ENCODE results near the gene CTIF.

DNA sequence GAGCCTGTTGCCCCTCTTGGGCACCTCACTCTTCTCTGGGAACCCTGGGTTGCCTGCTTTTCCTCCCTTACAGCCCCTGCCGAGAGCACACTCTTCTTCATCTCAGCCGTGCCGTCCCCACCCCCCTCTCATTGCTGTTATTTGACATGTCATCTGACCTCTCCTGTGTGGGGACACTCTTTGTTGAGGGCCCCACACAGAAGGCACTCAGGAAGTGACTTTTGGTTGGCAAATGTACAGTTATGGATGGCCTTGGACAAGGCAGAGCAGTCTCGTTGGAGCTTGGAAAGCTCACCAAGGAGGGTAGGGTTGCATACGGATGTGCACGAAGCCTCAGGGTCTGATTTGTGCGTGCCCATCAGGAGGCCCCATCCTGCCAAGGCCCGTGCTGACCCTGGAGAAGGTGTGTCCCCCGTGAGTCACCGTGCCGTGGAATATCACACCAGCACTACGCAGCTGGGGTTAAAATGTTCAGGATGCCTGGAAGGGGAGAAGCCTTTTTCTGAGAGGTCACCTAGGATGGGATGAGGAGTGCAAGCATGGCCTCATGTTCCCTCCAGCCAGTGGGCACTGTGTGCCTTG is 93.9 kb downstream of the CTIF start:
- TF ChIP-seq, protein P1, sequence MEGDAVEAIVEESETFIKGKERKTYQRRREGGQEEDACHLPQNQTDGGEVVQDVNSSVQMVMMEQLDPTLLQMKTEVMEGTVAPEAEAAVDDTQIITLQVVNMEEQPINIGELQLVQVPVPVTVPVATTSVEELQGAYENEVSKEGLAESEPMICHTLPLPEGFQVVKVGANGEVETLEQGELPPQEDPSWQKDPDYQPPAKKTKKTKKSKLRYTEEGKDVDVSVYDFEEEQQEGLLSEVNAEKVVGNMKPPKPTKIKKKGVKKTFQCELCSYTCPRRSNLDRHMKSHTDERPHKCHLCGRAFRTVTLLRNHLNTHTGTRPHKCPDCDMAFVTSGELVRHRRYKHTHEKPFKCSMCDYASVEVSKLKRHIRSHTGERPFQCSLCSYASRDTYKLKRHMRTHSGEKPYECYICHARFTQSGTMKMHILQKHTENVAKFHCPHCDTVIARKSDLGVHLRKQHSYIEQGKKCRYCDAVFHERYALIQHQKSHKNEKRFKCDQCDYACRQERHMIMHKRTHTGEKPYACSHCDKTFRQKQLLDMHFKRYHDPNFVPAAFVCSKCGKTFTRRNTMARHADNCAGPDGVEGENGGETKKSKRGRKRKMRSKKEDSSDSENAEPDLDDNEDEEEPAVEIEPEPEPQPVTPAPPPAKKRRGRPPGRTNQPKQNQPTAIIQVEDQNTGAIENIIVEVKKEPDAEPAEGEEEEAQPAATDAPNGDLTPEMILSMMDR (IDR thresholded peaks at IDR 0.05; ENCODE audit: low read depth, low read length, missing input control): no peak
- TF ChIP-seq HNF4G (IDR thresholded peaks at IDR 0.05) (no peak), JUND (IDR thresholded peaks at IDR 0.05) (no peak), TAF1 (conservative IDR thresholded peaks at IDR 0.05) (no peak), YY1 (IDR thresholded peaks at IDR 0.05) (no peak), FOXA2 (IDR thresholded peaks at IDR 0.05) (no peak), GABPA (IDR thresholded peaks at IDR 0.05 in 1 of 2, conservative IDR thresholded peaks at IDR 0.05 in 1 of 2) (no peak)
- TF ChIP-seq, protein P2, sequence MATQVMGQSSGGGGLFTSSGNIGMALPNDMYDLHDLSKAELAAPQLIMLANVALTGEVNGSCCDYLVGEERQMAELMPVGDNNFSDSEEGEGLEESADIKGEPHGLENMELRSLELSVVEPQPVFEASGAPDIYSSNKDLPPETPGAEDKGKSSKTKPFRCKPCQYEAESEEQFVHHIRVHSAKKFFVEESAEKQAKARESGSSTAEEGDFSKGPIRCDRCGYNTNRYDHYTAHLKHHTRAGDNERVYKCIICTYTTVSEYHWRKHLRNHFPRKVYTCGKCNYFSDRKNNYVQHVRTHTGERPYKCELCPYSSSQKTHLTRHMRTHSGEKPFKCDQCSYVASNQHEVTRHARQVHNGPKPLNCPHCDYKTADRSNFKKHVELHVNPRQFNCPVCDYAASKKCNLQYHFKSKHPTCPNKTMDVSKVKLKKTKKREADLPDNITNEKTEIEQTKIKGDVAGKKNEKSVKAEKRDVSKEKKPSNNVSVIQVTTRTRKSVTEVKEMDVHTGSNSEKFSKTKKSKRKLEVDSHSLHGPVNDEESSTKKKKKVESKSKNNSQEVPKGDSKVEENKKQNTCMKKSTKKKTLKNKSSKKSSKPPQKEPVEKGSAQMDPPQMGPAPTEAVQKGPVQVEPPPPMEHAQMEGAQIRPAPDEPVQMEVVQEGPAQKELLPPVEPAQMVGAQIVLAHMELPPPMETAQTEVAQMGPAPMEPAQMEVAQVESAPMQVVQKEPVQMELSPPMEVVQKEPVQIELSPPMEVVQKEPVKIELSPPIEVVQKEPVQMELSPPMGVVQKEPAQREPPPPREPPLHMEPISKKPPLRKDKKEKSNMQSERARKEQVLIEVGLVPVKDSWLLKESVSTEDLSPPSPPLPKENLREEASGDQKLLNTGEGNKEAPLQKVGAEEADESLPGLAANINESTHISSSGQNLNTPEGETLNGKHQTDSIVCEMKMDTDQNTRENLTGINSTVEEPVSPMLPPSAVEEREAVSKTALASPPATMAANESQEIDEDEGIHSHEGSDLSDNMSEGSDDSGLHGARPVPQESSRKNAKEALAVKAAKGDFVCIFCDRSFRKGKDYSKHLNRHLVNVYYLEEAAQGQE (IDR thresholded peaks at IDR 0.05): no peak
- TF ChIP-seq, protein P3, sequence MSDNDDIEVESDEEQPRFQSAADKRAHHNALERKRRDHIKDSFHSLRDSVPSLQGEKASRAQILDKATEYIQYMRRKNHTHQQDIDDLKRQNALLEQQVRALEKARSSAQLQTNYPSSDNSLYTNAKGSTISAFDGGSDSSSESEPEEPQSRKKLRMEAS (IDR thresholded peaks at IDR 0.05): no peak
- TF ChIP-seq, protein P4, sequence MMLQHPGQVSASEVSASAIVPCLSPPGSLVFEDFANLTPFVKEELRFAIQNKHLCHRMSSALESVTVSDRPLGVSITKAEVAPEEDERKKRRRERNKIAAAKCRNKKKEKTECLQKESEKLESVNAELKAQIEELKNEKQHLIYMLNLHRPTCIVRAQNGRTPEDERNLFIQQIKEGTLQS (IDR thresholded peaks at IDR 0.05): no peak

Data from liver (tissue), 3 donors.